ENCODE results near the gene RAD18. TPM values are rescaled to one million over a fixed set of nuclear protein-coding genes. Genes with fewer than 3 reads are reported as not detected.

RAD18 gene
- total RNA-seq, 1 donor, result 28.1 TPM

DNA sequence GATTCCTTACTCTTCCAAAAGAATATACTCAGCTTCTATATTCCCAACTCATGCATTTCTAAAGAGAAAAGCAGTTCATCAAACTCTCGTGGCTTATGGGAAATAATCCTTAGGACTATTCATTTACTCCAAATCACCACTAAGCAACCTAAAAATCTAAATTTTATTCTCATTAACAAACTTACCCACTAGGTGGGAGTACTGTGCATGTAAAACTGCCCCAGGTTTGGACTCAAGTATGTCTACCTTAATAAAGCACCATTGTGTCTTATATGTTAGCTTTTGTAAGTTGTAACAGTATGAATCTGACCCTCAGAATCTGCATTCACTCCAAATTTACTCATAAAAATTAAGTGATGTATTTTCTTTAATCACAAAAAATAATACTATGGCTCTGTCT lies 25.3 kb downstream of the RAD18 start:
- DNase-seq (ENCODE audit: low read depth), result peak; percentile 67
- TF ChIP-seq, protein P1, sequence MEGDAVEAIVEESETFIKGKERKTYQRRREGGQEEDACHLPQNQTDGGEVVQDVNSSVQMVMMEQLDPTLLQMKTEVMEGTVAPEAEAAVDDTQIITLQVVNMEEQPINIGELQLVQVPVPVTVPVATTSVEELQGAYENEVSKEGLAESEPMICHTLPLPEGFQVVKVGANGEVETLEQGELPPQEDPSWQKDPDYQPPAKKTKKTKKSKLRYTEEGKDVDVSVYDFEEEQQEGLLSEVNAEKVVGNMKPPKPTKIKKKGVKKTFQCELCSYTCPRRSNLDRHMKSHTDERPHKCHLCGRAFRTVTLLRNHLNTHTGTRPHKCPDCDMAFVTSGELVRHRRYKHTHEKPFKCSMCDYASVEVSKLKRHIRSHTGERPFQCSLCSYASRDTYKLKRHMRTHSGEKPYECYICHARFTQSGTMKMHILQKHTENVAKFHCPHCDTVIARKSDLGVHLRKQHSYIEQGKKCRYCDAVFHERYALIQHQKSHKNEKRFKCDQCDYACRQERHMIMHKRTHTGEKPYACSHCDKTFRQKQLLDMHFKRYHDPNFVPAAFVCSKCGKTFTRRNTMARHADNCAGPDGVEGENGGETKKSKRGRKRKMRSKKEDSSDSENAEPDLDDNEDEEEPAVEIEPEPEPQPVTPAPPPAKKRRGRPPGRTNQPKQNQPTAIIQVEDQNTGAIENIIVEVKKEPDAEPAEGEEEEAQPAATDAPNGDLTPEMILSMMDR (IDR thresholded peaks at IDR 0.05; ENCODE audit: insufficient read depth, low read length), result peak; percentile 53
- no peak overlapping the region for H3K4me3 ChIP-seq (ENCODE audit: low read depth, low read length)

DNA sequence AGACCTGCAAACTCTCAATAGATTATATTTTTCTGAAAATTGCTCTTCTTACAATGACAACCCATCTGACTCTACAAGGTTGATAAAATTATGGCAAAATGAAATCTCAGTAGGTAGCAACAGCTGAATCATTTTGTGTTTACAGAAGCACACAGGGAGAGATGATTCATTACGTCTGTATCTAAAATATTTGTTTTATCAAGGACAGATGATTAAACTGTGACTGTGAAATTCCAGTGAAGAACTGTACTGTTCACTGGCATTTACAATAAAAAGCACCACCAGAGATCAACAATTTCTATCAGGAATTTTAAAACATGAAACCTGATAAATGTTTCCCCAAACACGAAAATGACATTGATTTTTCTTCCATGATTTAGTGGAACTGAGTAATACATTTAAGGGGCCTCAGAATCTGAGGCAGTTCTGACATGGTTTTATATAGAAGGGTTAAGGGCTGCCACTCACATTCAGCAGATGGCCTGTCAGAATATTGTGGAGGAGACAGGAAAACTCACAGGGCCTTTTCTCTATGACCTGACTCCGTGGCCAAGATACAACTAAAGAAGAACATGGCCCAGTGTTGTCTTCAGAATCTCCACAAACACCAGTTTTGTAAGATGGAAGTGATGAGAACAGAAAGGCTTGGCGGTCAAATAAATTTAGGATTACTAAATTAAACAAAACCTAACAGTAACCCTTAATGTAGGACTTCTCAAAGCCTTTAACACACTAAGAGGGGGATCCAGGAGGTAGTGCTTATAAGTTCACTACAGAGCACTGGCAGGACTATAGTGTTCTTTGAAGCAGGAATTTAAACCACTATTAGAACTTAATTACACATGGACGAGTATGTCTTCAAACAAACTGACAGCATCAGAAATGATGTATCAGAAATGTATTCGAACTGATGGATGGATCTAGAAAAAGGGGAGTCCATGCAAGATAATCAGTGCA lies 25.9 kb downstream of the RAD18 start:
- DNase-seq (ENCODE audit: low read depth), result peak; percentile 85
- TF ChIP-seq, protein P1 (IDR thresholded peaks at IDR 0.05; ENCODE audit: insufficient read depth, low read length), result no peak
- no peak overlapping the region for H3K4me3 ChIP-seq (ENCODE audit: low read depth, low read length)

DNA sequence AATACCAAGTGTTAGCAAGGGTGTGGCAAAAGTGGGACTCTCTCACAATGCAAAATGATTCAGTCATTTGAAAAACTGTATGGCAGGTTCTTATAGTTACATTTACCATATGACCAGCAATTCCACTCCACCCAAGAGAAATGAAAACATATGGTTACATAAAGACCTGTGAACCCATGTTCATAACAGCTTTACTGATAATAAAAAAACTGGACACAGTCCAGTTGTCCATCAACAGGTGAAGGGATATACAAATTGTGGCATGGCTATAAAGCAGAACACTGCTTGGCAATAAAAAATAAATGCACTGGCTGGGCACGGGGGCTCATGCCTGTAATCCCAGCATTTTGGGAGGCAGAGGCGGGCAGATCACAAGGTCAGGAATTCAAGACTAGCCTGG lies 30.8 kb downstream of the RAD18 start:
- DNase-seq (ENCODE audit: low read depth), result no peak
- TF ChIP-seq, protein P1 (IDR thresholded peaks at IDR 0.05; ENCODE audit: insufficient read depth, low read length), result no peak
- H3K4me3 ChIP-seq (ENCODE audit: low read depth, low read length), result no peak overlapping the region

DNA sequence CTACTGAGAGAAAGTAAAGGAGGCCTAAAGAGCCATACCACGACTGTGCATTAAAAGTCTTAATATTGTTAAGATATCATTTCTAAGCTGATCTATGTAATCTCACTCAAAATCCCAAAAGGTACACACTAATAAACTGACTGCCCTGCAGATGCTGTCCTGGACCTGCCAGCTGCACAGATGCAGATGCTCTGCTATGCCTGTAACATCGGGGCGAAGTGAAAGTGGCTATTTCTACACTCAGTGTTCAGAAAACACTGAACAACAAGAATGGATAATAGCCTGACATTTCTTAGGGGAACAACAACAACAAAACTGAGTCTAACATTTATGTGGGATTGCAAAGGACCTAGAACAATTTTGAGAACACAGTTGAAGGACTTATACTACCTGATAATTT lies 31.9 kb downstream of the RAD18 start:
- peak; percentile 23 for DNase-seq (ENCODE audit: low read depth)
- TF ChIP-seq, protein P1 (IDR thresholded peaks at IDR 0.05; ENCODE audit: insufficient read depth, low read length), result no peak
- no peak overlapping the region for H3K4me3 ChIP-seq (ENCODE audit: low read depth, low read length)

DNA sequence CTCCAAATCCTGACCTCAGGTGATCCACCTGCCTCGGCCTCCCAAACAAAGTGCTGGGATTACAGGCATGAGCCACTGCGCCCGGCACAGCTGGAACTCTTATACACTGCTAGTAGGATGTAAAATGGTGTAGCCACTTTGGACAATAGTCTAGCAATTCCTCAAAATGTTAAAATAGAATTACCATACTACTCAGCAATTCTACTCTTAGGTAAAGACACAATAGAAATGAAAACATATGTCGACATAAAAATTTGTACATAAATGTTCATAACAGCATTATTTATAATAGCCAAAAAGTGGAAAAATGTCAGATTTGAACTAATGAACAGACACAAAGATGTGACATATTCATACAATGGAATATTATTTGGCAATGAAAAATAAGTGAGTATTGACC lies 33.4 kb downstream of the RAD18 start:
- H3K4me3 ChIP-seq (ENCODE audit: low read depth, low read length), result no peak overlapping the region
- DNase-seq (ENCODE audit: low read depth), result no peak
- TF ChIP-seq, protein P1 (IDR thresholded peaks at IDR 0.05; ENCODE audit: insufficient read depth, low read length), result no peak

DNA sequence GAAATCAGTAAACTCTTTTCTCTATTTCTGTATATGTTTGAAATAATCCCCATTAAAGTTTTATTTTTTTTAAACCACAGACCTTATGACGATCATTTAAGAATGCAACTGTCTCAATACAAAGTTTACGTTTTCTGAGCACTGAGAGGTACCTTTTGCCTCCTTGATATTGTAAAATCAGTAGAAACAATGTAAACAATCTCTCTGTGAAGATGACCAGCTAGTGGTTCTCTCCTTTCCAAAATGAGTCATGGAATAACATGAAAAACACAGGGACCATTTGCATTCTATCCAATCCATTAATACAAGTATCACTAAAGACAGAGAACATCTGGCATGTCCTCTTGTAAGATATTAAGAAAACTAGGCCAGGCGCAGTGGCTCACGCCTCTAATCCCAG lies 48.8 kb downstream of the RAD18 start:
- TF ChIP-seq, protein P1 (IDR thresholded peaks at IDR 0.05; ENCODE audit: insufficient read depth, low read length), result no peak
- no peak overlapping the region for H3K4me3 ChIP-seq (ENCODE audit: low read depth, low read length)
- DNase-seq (ENCODE audit: low read depth), result no peak
